Breast epithelium (tissue), 3 donors: ENCODE measurements around the gene HTR4.

Source experiments
- POLR2A ChIP-seq: fragments of 450-650 bp; IDR thresholded peaks from one replicate; pipeline ENCODE4 v1.6.1; 2016; ENCODE audit warnings: antibody characterized with exemption, mild to moderate bottlenecking, moderate library complexity
- POLR2AphosphoS5 ChIP-seq, 3 donors: sonication (generic); formaldehyde crosslinking; IDR thresholded peaks; one replicate each; pipeline ENCODE4 v1.6.1; 2017; ENCODE audit warnings: antibody characterized with exemption in 3 of 3

GRCh38 chr5:148633067-148633377 is 21.3 kb downstream of the HTR4 start:
- TF ChIP-seq POLR2A = no peak
- no peak for TF ChIP-seq POLR2AphosphoS5 (IDR thresholded peaks at IDR 0.05)
